HK-2 (cell line): Measurements from ENCODE around the gene SLC34A1.
"Not testable (repeated sequence)": the region's sequence is repeated elsewhere in the genome, so short reads cannot be mapped to it uniquely, and the experiment has no call there.

Source experiments
- DNase-seq: peaks from one replicate; pipeline ENCODE4 v3.0.0-alpha.2; 2018; ENCODE audit not compliant: unreplicated experiment

The SLC34A1 gene, protein sequence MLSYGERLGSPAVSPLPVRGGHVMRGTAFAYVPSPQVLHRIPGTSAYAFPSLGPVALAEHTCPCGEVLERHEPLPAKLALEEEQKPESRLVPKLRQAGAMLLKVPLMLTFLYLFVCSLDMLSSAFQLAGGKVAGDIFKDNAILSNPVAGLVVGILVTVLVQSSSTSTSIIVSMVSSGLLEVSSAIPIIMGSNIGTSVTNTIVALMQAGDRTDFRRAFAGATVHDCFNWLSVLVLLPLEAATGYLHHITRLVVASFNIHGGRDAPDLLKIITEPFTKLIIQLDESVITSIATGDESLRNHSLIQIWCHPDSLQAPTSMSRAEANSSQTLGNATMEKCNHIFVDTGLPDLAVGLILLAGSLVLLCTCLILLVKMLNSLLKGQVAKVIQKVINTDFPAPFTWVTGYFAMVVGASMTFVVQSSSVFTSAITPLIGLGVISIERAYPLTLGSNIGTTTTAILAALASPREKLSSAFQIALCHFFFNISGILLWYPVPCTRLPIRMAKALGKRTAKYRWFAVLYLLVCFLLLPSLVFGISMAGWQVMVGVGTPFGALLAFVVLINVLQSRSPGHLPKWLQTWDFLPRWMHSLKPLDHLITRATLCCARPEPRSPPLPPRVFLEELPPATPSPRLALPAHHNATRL

DNA sequence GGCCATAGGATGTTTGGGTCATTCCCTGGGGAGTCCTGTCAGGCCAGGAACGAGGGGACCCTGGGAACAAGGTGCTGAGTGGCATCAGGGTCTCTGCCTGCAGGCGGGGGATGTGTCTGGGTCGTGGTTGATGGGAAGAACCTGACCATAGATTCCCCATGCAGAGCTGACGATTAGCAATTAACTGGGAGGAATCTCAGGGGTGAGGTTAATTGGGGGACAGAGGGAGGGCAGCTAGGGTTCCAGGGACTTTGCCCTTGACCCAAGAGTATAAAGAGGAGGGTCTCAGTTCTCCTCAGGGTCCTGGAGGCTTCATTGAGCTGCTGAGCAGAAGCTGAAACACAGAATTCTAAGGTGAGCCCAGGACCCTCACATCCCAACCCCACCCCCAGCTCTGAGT lies at the start of gene SLC34A1:
Gene SLC34A1 (plus strand): TSS at position 301 of the 400 bp plus-strand sequence. CDS start 1,308 bp downstream, outside the sequence.
- DNase-seq: no peak

DNA sequence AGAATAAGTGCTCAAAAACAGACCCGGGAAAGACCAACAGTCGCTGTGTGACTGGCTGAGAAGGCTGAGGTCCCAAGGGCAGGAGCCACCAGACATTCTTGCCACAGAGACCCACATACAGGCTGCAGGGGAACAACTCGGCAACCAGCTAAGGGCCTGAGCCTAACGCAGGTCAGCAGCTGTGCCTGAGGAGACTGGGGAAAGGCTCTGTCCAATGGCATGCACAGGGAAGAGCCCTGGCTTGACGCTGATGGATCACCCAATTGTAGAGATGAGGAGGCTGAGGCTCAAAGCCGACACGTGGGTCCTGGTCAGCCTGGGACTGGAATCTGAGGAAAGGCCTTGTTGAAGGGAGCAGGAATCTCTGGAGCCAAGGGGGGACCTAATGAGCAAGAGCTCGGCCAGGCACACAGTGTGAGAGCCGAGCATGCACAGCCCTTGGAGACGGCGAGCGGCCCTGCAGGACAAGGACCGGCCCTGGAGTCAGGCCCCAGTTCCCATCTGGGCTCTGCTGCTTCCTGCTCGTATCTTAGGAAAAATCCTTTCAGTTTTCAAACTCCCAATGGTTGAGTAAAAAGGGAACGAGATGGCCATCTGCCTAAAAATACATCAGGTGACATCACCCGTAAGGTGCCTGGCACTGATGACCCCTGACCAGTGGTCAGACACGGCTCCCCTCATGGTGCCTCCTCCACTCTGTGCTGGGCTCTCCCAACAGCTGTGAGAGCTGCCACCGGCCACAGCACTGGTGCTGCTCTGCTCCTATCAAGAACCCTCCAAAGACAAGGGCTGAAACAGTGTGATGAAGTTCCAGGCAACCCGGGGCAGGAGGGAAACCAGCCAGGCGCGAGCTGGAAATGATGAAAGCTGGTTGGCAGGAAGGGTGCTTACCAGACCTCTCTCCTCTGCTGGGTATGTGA lies 49.2 kb upstream of the SLC34A1 start:
- DNase-seq: no peak

DNA sequence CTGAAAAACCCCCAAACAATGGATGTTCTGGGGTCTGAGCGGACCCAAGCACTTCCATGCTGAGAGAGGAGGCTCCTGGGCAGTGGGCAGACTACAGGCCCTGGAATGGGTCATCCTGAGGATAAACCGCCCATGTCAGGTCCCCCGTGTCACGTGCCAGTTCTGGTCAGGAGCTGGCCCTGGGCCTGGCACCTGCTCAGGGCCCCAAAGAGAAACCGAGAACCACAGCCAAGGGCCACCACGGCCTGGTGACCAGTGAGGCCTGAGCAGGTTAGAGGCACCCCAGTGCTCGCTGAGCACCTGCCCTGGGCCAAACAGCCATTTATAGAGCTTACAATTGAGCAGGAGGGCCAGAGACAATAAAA lies 48.6 kb upstream of the SLC34A1 start:
- no peak for DNase-seq

DNA sequence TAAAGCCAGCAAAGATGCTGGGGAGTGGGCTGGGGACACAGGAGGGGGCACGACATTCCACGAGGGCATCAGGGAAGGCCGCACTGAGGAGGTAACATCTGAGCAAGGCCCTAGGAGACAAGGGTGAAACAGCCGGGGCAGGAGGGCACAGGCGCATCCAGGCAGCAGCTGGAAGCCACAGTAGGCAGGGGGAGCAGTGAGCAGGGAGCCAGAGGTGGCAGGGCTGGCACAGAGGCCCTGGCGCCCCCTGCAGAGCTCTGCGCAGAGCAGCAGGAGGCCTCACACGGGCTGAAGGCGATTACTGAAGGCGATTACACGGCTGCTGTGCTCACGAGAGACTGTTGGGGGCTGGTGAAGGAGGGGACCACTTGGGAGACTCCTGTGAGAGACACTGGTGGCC lies 48.1 kb upstream of the SLC34A1 start:
- DNase-seq: peak; percentile 40

DNA sequence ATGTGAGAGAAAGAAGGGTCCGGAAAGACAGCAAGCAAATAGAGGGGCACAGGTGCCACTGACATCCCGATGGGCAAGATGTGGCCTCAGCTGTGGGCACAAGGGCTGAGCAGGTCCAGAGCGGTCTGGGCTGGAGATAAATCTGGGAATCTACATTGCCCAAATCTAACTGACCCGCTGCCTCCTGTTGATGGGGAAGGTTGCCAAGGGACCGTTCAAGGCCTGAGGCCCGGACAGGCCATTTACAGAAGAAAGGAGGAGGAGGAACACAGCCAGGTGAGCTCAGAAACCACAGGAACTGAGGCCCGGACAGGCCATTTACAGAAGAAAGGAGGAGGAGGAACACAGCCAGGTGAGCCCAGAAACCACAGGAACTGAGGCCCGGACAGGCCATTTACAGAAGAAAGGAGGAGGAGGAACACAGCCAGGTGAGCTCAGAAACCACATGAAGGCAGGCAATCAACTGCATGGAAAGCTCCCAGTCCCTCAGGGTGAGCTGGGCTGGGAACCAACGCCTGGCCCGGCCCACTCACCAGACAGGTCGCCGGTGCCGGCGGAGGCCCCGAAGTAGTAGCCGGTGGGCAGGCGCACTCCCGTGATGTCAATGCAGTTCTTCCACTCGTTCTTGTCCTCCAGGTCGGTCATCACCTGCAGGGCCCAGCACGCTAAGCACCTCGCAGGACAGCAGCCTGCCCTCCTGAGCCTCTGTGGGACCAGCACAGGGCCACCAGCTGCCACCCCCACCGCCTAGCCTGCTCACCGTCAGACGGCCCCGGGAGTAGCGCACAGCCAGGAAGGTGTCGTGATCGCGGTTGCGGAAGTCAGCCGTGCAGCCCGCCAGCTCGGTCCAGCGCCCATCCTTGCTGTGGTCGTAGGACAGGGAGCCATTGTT lies 47.4 kb upstream of the SLC34A1 start:
- DNase-seq: no peak

DNA sequence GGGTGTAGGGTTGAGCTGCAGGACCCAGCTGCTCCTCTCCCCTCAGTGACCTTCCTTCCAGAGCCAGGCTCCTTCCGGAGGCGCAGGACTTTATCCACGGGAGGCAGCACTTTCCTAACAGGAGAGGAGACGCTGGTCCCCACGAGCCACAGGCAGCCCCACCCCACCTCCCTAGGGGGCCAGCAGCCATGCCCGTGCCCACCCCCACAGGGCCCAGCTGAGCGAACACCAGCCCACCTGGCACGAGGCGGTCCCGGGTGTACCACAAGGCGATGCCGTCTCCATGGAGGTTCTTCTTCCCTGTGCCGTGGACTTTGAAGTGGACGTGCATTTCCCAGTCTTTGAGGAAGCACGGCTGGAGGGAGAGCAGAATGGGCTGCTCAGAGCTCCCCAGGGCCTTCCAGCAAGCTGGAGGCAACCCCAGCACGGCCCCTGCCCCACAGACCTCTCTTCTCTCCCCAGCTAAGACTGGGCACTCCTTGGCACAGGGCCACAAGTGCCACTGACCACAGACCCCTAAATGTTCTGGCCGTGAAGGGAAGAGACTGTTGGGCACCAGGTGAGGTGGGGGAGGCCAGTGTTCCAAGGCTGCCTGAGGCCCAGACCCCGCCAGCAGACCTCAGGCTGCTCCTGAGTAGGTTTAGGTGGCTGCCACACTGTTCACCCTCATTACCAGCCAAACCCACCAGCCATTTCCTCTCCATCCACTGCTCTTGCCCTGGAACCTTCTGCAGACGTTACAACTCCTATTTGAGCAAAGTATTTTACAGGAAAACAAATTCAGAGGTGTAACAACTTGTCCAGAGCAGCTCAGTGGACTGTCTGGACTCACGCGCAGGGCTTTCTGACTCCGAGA lies 45.8 kb upstream of the SLC34A1 start:
- DNase-seq: no peak

DNA sequence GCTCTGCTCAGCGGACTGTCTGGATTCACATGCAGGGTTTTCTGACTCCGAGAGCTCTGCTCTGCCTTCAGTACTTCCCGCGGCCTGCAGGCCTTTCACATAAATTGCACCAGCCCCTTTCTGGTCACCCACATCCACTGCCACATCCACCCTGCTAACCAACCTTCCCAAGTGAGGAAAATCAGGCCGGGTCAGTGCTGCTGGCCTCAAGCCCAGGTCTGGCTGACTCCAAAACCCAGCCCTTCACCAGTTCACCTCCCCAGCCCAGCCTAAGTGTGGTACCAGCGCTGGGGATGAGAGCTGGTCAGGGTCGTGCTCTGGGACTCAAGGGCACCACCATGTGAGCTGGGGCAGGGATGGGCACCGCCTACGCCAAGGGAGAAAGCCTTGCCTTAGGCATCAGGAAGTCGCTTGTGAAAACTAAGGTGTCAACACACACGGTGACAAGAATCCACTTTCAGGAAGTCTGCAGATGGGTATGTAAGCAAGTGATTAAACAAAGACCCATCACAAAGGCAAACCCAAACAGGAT lies 45.1 kb upstream of the SLC34A1 start:
- no peak for DNase-seq

DNA sequence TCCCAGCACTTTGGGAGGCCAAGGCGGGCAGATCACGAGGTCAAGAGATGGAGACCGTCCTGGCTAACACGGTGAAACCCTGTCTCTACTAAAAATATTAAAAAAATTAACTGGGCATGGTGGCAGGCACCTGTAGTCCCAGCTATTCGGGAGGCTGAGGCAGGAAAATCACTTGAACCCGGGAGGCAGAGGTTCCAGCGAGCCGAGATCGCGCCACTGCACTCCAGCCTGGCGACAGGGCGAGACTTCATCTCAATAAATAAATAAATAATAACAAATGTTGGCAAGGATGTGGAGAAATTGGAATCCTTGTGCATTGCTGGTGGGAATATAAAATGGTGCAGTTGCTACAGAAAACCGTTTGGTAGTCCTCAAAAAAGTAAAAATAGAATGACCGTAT lies 41.2 kb upstream of the SLC34A1 start:
- not testable (repeated sequence) for DNase-seq

DNA sequence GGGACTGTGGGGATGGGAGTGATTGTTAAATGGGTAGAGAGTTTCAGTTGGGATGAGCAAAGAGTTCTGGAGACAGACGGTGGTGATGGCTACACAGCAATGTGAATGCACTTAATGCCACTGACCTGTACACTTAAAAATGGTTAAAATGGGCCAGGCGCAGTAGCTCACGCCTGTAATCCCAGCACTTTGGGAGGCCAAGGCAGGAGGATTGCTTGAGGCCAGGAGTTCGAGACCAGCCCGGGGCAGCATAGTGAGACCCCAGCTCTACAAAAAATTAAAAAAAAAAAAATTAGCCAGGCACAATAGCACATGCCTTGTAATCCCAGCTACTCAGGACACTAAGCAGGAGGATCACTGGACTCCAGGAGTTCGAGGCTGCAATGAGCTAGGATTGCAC lies 40.5 kb upstream of the SLC34A1 start:
- DNase-seq: no peak

DNA sequence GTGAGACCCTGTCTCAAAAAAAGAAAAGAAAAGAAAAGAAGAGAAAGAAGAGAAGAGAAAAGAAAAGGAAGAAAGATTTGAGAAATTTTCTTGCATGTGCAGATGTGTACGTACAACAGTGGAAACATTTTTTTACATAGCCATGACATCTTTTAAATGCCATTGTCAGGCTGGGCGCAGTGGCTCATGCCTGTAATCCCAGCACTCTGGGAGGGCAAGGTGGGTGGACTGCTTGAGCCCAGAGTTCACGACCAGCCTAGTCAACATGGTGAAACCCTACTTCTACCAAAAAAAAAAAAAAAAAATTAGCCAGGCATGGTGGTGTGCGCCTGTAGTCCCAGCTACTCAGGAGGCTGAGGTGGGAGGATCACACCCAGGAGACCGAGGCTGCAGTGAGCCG lies 39.3 kb upstream of the SLC34A1 start:
- DNase-seq: no peak

DNA sequence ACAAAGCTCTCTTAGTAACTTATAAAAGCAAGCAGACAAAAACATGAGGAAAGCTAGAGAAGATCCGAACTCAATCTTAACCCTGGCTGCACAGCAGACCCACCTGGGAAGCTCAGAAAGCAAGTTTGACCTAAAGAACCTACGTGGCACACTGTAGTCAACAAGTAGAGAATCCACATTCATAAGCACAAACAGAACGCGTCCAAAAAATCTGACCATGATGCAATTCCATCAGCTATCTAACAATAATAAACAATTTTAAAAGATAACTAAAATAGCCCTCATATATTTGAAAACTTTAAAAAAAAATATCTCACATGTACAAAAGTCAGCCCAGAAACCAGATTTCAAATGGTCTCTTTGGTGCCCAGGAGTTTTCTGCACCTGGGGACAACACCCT lies 37.4 kb upstream of the SLC34A1 start:
- DNase-seq: no peak

DNA sequence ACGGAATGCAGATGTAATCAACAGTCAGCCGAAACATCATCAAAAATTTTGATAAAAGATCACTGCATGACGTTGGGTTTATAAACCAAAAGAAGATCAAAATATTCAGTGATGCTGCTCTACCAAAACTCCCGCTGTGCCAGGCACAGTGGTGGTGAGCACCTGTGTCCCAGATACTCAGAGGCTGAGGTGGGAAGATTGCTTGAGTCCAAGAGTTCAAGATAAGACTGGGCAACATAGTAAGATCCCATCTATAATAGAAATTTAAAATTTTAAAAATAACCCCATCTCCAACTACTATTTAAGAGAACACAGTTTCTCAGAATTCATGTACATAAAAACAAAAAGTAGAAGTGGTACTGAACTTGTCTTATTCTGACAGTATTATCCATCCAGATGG lies 36.5 kb upstream of the SLC34A1 start:
- no peak for DNase-seq

DNA sequence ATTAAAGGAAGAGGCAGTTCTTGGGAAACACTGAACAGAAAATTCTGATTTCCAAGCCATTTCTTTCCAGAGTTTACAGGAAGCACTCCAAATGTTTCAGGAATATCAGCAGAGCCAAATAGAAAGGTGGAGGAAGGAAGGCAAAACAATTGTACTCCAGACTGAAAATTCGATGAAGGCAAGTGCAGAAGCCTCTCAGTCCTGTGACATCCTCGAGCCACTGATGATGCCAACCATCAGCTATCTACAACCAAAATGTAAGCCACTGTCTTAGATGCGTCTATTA lies 34.9 kb upstream of the SLC34A1 start:
- no peak for DNase-seq

DNA sequence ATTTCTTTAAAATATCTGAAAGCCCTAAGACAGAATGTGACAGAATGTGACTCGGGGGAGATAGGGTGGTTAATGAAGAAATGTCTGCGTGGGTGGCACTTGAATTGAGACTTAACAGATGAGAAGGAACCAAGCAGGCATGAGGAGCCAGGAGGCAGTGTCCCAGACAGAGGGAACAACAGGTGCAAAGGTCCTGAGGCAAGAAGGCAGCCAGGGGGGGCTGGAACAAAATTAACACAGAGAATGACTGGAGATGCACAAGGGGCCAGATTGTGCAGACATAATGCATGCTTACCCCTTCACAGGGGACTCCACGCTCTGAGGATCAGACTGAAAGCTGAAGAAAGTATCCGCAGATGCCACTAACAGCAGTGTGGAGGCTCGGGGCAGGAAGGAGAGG lies 34.5 kb upstream of the SLC34A1 start:
- DNase-seq: no peak

DNA sequence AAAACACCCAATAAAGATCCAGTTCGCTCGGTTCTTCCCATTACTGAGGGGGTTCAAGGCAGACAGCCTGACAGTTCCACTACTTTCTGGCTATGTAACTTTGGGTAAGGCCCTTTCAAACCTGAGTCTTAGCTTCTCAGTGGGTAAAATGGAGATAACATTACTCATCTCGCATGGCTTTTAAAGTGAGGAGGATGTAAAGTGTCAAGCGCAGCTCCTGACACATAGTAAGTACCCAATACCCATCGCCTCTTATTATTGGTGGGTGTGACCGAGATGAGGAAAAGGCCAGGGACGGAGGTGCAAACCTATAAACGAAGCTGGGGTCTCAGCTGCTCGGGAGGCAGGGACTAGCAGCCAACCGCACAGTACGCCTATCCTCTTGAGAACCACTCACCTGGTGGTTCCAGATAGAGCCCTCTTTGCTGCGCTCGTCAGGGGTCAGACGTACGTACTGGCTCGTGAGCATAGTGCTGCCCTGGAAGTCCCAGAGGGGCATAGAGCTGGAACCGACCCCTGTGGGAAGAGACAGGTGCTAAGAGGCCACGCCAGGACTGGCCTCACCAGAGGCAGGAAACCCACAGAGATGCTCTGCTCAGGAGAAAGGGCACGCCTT lies 33.4 kb upstream of the SLC34A1 start:
- DNase-seq: no peak

DNA sequence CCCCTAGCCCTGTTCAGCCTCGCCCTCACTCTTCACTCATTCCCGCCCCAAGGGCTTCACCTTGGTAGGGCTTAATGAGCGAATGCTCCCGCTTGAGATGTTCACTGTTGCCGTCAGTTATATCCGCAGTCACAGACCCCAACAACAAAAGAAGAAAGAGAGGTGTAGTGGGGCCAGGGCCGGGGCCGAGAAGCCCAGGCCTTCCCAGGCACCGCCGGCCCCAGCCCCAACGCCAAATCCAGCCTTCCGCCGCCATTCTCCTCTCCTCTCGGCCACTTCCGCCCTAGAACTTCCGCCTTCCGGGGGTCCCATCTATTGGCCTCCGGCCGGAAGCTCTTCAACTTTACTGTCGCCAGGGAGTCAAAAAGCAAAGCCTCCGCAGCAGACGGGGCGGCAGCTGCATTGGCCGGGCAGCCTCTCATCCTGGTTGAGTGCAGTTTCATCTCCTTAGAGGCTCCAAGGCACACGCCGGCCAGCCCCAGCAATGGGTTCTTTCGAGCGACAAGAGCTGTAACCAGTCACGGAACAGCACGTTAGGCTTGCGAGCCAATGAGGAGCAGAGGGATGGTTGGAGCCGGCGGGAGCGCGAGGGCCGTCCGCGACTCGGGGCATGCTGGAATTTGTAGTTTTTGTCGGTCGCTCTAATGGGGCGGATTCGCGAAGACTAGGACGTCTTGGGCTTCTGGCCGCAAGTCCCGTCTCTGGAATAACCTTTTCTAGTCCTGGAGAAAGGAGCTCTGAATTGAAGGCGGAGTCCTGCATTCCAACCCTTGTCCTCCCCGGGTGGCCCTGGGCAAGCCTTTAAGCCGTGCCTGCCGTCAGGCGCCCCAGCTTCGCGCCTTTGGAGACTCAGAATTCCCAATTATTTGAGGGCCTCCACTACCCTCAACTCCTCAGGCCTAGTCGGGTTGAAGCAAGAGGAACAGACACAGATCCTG lies 32.6 kb upstream of the SLC34A1 start, which contains the start of gene LMAN2:
Gene LMAN2 (minus strand): TSS at position 277 of the 938 bp plus-strand sequence. CDS start 21 bp downstream, at position 256.
- DNase-seq: peak; percentile 89

DNA sequence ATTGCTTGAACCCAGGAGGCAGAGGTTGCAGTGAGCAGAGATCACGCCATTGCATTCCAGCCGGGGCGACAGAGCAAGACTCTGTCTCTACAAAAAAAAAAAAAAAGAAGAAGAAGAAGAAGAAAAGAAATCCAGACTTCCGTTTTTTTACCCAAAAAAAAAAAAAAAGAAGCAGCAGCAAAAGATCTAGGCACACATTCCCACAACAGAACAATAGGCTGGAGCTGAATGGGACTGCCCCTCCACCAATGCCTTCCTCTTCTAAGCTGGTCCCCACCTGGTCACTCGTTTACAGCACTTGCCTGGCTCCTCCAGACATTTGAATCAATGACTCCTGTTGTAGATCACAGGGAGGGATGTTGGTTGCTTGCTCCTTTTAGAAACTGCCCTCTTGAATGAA lies 31.1 kb upstream of the SLC34A1 start:
- DNase-seq: no peak

DNA sequence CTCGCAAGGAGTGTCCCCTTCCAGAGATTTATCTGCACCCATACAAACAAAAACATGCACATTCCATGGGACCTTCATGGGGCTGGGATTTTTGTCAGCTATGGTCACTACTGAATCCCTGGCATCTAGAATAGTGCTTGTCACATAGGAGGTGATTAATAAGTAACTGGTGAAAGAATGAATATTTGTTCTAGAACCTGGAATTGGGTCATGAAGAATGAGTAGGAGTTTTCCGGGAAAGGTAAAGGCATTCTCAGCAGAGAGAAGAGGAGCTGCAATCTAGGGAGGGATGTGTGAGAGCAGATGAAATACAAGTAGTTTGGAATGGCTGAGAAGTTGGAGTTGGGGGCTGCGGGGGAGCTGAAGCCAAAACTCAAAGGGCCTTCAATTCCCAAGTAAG lies 30.0 kb upstream of the SLC34A1 start:
- DNase-seq: no peak

DNA sequence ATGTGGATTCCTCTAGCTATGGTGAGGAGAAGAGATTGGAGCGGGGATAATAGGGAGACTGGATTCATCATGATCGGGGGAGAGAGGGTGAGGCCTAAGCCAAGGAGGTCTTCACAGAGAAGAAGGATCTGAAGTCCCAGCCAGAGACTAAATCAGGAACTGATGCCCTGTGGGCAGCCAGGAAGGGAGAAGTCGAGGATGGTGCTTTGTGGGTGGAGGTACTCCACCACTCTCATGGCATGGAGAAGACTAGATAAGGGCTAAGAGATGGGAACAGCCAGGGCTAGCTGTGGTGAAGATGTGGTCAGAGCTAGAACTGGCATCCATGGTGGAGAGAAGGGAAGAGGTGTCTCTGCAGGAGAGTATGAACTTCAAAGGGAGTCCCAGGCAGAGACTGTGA lies 29.5 kb upstream of the SLC34A1 start:
- DNase-seq: no peak
